Progenitor cell of endocrine pancreas (in vitro differentiated cells): ENCODE results near the gene FUT8. TPM values are rescaled to one million over a fixed set of nuclear protein-coding genes. Genes with fewer than 3 reads are reported as not detected.

ENCODE experiments used
- DNase-seq: peaks from one replicate; pipeline ENCODE4 v3.0.0; 2021; ENCODE audit warnings: low spot score; ENCODE audit not compliant: unreplicated experiment
- H3K27ac Mint-ChIP-seq: 2 replicates; pipeline ENCODE4 v1.8.0; 2021; ENCODE audit warnings: mild to moderate bottlenecking, moderate library complexity, mixed read lengths
- H3K27me3 Mint-ChIP-seq: 2 replicates; pipeline ENCODE4 v1.8.0; 2021; ENCODE audit warnings: mixed read lengths
- H3K36me3 Mint-ChIP-seq: 2 replicates; pipeline ENCODE4 v1.8.0; 2022; ENCODE audit warnings: mixed read lengths; ENCODE audit not compliant: insufficient read depth
- H3K4me1 Mint-ChIP-seq: 2 replicates; pipeline ENCODE4 v1.8.0; 2021; ENCODE audit warnings: low read depth, mixed read lengths
- H3K4me3 Mint-ChIP-seq: 2 replicates; pipeline ENCODE4 v1.8.0; 2021; ENCODE audit warnings: low read depth, mild to moderate bottlenecking, moderate library complexity, mixed read lengths
- H3K9me3 Mint-ChIP-seq: 2 replicates; pipeline ENCODE4 v1.8.0; 2021; ENCODE audit warnings: low read depth, mixed read lengths
- total RNA-seq: library from RNA; stranded (reverse); gene quantifications from 2 replicates; pipeline ENCODE4 v1.2.1, GENCODE V29; 2021
- TF ChIP-seq, protein P1 (sequence below): fragments of 200-600 bp; sonication (generic); IDR thresholded peaks from one replicate; pipeline ENCODE4 v1.5.0; 2021; ENCODE audit warnings: antibody characterized with exemption, mild to moderate bottlenecking; ENCODE audit not compliant: unreplicated experiment

FUT8 gene
- total RNA-seq, 1 donor from 2014 or later = 38.8 TPM

DNA sequence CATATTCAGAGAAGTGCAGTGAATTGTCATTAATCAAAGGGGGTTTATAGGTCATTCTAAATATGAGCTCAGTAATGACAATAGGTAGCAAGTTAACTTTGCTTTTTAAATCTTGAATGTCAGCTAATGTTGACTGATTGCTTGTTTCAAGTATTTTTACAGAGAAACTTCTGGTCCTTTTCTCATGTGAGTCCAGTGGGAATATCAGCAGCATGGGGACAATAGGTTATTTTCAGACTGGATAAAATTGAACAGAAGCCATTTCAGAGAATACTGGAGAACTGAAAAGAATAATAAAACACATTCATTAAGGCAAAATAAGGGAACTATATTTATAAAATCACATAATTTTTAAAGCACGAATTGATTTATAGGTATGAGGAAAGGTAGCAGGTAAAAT is 78.7 kb downstream of the FUT8 start:
- Mint-ChIP-seq H3K27me3 (peaks cover 31% of the 10 kb centered on the region), H3K4me3 (no peak overlapping the region), H3K27ac (no peak overlapping the region), H3K4me1 (peaks cover 7% of the 10 kb centered on the region), H3K9me3 (peaks cover 1% of the 10 kb centered on the region), H3K36me3 (peaks cover under 1% of the 10 kb centered on the region)
- TF ChIP-seq, protein P1, sequence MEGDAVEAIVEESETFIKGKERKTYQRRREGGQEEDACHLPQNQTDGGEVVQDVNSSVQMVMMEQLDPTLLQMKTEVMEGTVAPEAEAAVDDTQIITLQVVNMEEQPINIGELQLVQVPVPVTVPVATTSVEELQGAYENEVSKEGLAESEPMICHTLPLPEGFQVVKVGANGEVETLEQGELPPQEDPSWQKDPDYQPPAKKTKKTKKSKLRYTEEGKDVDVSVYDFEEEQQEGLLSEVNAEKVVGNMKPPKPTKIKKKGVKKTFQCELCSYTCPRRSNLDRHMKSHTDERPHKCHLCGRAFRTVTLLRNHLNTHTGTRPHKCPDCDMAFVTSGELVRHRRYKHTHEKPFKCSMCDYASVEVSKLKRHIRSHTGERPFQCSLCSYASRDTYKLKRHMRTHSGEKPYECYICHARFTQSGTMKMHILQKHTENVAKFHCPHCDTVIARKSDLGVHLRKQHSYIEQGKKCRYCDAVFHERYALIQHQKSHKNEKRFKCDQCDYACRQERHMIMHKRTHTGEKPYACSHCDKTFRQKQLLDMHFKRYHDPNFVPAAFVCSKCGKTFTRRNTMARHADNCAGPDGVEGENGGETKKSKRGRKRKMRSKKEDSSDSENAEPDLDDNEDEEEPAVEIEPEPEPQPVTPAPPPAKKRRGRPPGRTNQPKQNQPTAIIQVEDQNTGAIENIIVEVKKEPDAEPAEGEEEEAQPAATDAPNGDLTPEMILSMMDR = no peak
- no peak for DNase-seq

DNA sequence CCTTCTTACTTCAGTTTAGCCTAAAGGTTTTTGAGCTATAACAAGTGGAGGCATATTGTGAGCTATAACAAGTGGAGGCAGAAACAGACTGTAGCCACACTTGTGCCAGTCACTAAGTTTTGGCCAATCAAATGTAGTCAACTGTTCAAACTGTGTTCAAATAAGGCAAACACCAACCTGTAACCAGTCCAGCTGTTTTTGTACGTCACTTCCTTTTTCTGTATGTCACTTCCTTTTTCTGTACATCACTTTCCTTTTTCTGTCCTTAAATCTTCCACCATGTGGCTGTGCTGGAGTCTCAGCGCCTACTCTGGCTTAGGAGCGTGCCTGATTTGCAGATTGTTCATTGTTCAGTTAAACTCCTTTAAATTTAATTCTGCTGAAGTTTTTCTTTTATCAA is 79.7 kb downstream of the FUT8 start:
- H3K9me3 Mint-ChIP-seq = peaks cover 6% of the 10 kb centered on the region
- DNase-seq = no peak
- peaks cover 3% of the 10 kb centered on the region for H3K36me3 Mint-ChIP-seq
- H3K27ac Mint-ChIP-seq = no peak overlapping the region
- peaks cover 25% of the 10 kb centered on the region for H3K27me3 Mint-ChIP-seq
- peaks cover 7% of the 10 kb centered on the region for H3K4me1 Mint-ChIP-seq
- H3K4me3 Mint-ChIP-seq = no peak overlapping the region
- TF ChIP-seq, protein P1 = no peak

DNA sequence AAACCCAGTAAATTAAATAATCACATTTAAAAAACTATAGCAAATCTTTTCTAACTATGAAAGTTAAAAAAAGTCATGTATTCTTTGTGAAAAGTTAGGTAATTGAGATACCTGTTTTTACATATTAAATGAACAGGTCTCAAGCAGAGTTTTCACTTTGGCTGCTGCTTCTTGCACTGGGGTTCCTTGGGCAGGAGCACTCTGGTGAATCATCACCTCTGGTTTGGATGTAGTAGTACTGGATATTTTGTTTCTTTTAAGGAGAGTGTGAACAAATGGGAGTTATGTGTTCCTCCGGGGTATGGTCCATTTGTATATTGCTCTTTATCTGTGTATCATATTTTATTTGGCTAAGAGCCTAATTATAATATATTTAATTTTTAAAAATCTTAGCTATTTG is 82.7 kb downstream of the FUT8 start:
- Mint-ChIP-seq H3K4me3 (no peak overlapping the region), H3K27ac (no peak overlapping the region), H3K36me3 (peaks cover 3% of the 10 kb centered on the region), H3K27me3 (peaks cover 25% of the 10 kb centered on the region), H3K4me1 (peaks cover 4% of the 10 kb centered on the region), H3K9me3 (peaks cover 6% of the 10 kb centered on the region)
- DNase-seq = no peak
- TF ChIP-seq, protein P1 = no peak

DNA sequence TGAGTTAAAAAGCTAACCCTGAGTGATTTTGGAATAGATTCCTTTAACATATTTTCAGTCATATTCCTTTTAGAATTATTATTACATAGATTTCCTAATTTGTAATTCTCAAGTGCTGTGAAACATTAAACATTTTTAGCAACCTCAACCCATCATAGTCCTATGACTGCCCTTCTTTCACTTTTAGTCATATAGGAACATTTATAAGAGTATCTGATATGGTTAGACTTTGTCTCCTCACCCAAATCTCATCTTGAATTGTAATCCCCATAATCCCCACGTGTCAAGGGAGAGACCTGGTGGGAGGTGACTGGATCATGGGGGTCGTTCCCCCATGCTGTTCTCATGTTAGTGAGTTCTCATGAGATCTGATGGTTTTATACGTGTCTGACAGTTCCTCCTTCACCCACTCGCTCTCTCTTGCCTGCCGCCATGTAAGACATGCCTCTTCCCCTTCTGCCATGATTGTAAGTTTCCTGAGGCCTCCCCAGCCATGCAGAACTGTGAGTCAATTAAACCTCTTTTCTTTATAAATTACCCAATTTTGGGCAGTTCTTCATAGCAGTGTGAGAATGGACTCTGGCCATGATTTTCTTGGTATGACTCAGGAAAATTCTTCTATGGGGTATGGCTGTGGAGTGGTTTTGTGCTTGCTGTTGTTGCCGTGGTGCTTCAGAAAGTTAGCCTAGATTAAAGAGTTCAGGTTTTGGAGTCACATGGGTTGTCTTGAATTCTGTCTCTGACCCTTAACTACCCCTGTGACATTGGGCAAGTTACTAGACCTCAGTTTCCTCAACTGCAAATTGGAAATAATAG is 83.9 kb downstream of the FUT8 start:
- H3K27ac Mint-ChIP-seq = no peak overlapping the region
- H3K4me3 Mint-ChIP-seq = no peak overlapping the region
- peaks cover 8% of the 10 kb centered on the region for H3K9me3 Mint-ChIP-seq
- DNase-seq = no peak
- peaks cover 3% of the 10 kb centered on the region for H3K36me3 Mint-ChIP-seq
- TF ChIP-seq, protein P1 = no peak
- peaks cover 30% of the 10 kb centered on the region for H3K27me3 Mint-ChIP-seq
- H3K4me1 Mint-ChIP-seq = peaks cover under 1% of the 10 kb centered on the region

DNA sequence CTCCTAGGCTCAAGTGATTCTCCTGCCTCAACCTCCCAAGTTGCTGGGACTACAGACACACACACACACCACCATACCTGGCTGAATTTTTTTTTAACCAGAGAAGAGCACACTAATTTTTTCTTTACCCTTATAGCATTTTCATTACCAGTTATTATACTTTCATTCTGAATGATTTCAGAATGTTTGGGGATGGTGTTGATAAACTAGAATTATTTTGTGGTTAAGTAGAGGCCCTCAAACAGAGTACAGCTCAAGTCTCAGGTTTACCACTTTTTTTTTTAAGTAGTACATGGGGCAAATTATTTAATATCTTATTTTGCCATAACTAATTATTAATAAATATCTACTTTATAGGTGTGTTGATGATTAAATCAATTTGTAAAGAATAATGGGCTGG is 86.6 kb downstream of the FUT8 start:
- DNase-seq = no peak
- Mint-ChIP-seq H3K36me3 (peaks cover 3% of the 10 kb centered on the region), H3K27me3 (peaks cover 43% of the 10 kb centered on the region), H3K4me1 (no peaks in the 10 kb centered on the region), H3K27ac (no peak overlapping the region), H3K9me3 (peaks cover 8% of the 10 kb centered on the region), H3K4me3 (no peak overlapping the region)
- TF ChIP-seq, protein P1 = no peak
